Measurements from ENCODE around the gene MST1. TPM values are rescaled to one million over a fixed set of nuclear protein-coding genes. Genes with fewer than 3 reads are reported as not detected.

Gene MST1
- total and polyA plus RNA-seq, 2 of the 4 experiments (the other 2 are of a cell fraction) = 1.3 to 13.0 TPM

GRCh38 chr3:49704629-49705028 is 15.4 kb upstream of the MST1 start:
- H3K27ac ChIP-seq (ENCODE audit: insufficient read depth, low read length) = no peak overlapping the region
- no peaks in the 10 kb centered on the region for H3K9me3 ChIP-seq (ENCODE audit: control insufficient read depth, insufficient read depth, low read length)
- no peak overlapping the region for H3K4ac ChIP-seq (ENCODE audit: low read depth, low read length)
- no peak overlapping the region for H2AK5ac ChIP-seq (ENCODE audit: low read depth, low read length)
- H3K4me3 ChIP-seq (ENCODE audit: insufficient read depth, low read depth, low read length) = no peak overlapping the region
- DNase-seq = no peak
- no TSS peak for BruUV-seq (replicated peaks)
- ChIA-PET CTCF (no interaction called here), POLR2A (ENCODE audit: unreplicated experiment) (no interaction called here)
- dilution Hi-C loops (cut with HindIII; ENCODE audit: low sequenced_read_pairs, unreplicated experiment) = no loop called here
- TF ChIP-seq MXI1 (IDR thresholded peaks at IDR 0.05; ENCODE audit: borderline replicate concordance, low read depth, low read length) (no peak), SMC3 (IDR thresholded peaks at IDR 0.05; ENCODE audit: low read depth, low read length) (no peak), RAD21 (IDR thresholded peaks at IDR 0.05; ENCODE audit: low read length) (no peak), USF2 (IDR thresholded peaks at IDR 0.05; ENCODE audit: low read depth, low read length) (no peak), RFX5 (IDR thresholded peaks at IDR 0.05; ENCODE audit: low read depth, low read length) (no peak), FOS (IDR thresholded peaks at IDR 0.05; ENCODE audit: low read depth, low read length) (no peak), BHLHE40 (IDR thresholded peaks at IDR 0.05; ENCODE audit: low read depth, low read length) (no peak), MAZ (IDR thresholded peaks at IDR 0.05; ENCODE audit: borderline replicate concordance, low read depth, low read length) (no peak), RCOR1 (IDR thresholded peaks at IDR 0.05; ENCODE audit: insufficient replicate concordance, low read length) (no peak)
- TF ChIP-seq, protein P1, sequence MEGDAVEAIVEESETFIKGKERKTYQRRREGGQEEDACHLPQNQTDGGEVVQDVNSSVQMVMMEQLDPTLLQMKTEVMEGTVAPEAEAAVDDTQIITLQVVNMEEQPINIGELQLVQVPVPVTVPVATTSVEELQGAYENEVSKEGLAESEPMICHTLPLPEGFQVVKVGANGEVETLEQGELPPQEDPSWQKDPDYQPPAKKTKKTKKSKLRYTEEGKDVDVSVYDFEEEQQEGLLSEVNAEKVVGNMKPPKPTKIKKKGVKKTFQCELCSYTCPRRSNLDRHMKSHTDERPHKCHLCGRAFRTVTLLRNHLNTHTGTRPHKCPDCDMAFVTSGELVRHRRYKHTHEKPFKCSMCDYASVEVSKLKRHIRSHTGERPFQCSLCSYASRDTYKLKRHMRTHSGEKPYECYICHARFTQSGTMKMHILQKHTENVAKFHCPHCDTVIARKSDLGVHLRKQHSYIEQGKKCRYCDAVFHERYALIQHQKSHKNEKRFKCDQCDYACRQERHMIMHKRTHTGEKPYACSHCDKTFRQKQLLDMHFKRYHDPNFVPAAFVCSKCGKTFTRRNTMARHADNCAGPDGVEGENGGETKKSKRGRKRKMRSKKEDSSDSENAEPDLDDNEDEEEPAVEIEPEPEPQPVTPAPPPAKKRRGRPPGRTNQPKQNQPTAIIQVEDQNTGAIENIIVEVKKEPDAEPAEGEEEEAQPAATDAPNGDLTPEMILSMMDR (conservative IDR thresholded peaks at IDR 0.05; ENCODE audit: low read depth, low read length) = no peak
- H3K14ac ChIP-seq (replicated peaks; ENCODE audit: low read depth, low read length) = no peak overlapping the region
- no peak overlapping the region for H4K5ac ChIP-seq (ENCODE audit: low read depth, low read length)
- no peak overlapping the region for H4K8ac ChIP-seq (ENCODE audit: low read depth in 2 of 2, low read length in 2 of 2)
- H2BK120ac ChIP-seq (ENCODE audit: low read depth, low read length) = no peak overlapping the region
- H2AFZ ChIP-seq (replicated peaks; ENCODE audit: low read length, poor library complexity) = peak overlapping the region; percentile 7
- in situ Hi-C loops (cut with MboI; ENCODE audit: low sequenced_read_pairs) = loop anchor here (5.0 kb wide), 2 partner anchors 138 to 203 kb away; no protein-coding TSS in a partner anchor
- H3K36me3 ChIP-seq (ENCODE audit: control insufficient read depth, insufficient read depth, low read length) = peaks cover 43% of the 10 kb centered on the region
- H2BK20ac ChIP-seq (ENCODE audit: low read depth, low read length) = no peak overlapping the region
- peaks cover 7% of the 10 kb centered on the region; the same call in 1 of the 2 replicates for H4K20me1 ChIP-seq (ENCODE audit: insufficient read depth, low read length)
- no peaks in the 10 kb centered on the region for H3K27me3 ChIP-seq (ENCODE audit: control insufficient read depth, insufficient read depth, low read length)
- no peak overlapping the region for H2BK15ac ChIP-seq (ENCODE audit: low read depth, low read length)
- no peak overlapping the region for H3K4me2 ChIP-seq (ENCODE audit: low read depth, low read length)
- no peaks in the 10 kb centered on the region for H3K4me1 ChIP-seq (ENCODE audit: control insufficient read depth, insufficient read depth, low read length)
- 100% methylated on average over 1 of the region's 8 CpGs; no CpG with 5 or more reads in 1 of the 2 experiments for WGBS, 2 experiments (ENCODE audit: extremely low coverage in 2 of 2, insufficient read length in 1 of 2)
- H2AK9ac ChIP-seq (replicated peaks; ENCODE audit: low read depth, low read length, poor library complexity) = no peak overlapping the region
- H3K79me1 ChIP-seq (ENCODE audit: low read depth in 1 of 2, low read length in 2 of 2) = no peaks in the 10 kb centered on the region
- no peak overlapping the region for H3K9ac ChIP-seq (ENCODE audit: low read depth, low read length)
- no peak overlapping the region for H3K18ac ChIP-seq (ENCODE audit: low read depth, low read length)
- no peak overlapping the region for H4K91ac ChIP-seq (ENCODE audit: insufficient read depth, low read depth, low read length)
- ATAC-seq (ENCODE audit: low read depth) = no peak
- no peak overlapping the region for H3K56ac ChIP-seq (ENCODE audit: extremely low read depth, insufficient read depth, low read length)
- H3K9me1 ChIP-seq (ENCODE audit: insufficient read depth, low read length) = no peaks in the 10 kb centered on the region
- H2BK5ac ChIP-seq (ENCODE audit: low read depth, low read length, poor library complexity, severe bottlenecking) = no peak overlapping the region
- no peak overlapping the region for H3K23ac ChIP-seq (ENCODE audit: low read depth, low read length)
- intact Hi-C loops (cut with micrococcal nuclease) = loop anchor here (10.0 kb wide), 1 partner anchor 390 kb away; no protein-coding TSS in a partner anchor
